GM18858 (cell line): ENCODE results near the gene WDR43.

Experiments used
- ATAC-seq: cut with Tn5 transposase; IDR thresholded peaks from one replicate; pipeline ENCODE4 v1.9.1; 2021; ENCODE audit not compliant: unreplicated experiment

WDR43 gene, protein sequence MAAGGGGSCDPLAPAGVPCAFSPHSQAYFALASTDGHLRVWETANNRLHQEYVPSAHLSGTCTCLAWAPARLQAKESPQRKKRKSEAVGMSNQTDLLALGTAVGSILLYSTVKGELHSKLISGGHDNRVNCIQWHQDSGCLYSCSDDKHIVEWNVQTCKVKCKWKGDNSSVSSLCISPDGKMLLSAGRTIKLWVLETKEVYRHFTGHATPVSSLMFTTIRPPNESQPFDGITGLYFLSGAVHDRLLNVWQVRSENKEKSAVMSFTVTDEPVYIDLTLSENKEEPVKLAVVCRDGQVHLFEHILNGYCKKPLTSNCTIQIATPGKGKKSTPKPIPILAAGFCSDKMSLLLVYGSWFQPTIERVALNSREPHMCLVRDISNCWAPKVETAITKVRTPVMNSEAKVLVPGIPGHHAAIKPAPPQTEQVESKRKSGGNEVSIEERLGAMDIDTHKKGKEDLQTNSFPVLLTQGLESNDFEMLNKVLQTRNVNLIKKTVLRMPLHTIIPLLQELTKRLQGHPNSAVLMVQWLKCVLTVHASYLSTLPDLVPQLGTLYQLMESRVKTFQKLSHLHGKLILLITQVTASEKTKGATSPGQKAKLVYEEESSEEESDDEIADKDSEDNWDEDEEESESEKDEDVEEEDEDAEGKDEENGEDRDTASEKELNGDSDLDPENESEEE

DNA sequence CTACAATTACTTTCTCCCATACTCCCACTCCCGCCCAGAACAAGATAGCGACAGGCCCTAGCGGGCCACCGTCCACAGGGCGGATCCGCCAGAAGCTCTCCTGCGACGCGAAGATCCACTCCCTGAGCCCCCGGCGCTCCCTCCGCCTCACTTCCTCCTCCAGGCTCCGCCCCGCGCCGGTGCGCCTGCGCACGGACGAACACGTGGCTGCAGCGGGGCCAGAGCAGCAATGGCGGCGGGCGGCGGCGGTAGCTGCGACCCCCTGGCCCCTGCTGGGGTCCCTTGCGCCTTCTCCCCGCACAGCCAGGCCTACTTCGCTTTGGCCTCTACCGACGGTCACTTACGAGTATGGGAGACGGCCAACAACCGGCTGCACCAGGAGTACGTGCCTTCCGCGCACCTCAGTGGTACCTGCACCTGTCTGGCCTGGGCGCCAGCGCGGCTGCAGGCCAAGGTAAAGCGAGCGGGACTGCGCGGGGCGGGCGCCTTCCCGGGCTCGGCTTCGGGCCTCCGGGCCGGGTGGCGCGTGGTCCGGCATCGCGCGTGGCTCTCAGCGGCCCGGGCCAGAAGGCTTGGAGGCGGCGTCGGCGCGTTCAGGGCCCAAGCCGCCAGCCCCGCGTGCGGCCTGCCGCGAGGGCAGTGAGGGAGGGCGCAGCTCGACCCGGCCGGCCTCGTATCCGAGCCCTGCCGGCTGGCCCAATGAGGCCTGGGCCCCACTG lies at the start of gene WDR43:
WDR43 (plus strand) TSS at position 198 of the 719 bp plus-strand sequence; CDS start at position 230, 32 bp downstream.
- ATAC-seq = peak; percentile 77

DNA sequence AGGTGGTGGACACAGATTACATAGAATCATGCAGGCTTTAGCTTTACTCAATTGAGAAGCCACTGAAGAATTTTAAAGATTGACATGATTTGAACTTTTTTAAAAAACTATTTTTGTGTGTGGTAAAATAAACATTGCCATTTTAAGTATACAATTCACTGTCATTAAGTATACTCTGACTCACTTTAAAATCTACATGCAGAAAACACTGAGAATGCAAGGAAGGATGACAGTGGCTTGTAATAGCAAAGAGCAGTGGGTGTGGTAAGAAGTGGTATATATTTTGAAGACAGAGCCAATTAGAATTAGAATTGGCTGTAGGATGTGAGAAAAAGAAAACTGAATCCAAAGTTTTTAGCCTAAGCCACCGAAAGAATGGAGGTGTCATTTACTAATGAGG lies 39.3 kb upstream of the WDR43 start:
- no peak for ATAC-seq

DNA sequence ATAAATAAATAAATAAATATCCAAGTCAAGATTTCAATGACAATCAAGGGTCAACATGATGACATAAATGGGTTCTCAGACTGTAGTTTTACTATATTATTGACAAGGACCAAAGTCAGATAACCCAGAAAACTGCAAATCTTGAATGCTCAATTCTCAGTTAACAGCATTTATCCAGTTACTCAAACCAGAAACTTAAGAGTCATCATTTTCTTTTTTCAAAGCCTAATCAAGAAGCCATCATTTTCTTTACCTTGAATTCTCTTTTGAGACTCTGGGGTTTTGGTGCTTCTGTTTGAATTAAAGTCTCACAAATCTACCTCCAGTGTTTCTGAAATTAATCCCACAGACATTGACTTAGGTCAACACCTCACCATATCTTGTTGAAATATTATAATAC lies 38.5 kb upstream of the WDR43 start:
- no peak for ATAC-seq

DNA sequence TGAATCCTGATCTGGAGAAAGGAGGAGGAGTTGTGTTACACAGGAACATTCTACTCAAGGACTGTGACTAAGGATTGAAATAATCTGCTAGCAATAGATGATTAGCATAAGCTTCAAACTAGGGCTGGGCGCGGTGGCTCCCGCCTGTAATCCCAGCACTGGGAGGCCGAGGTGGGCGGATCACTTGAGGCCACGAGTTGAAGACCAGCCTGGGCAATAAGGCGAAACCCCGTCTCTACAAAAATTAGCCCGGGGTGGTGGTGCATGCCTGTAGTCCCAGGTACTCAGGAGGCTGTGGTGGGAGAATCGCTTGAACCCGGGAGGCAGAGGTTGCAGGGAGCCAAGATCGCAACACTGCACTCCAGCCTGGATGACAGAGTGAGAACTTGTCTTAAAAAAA lies 25.9 kb upstream of the WDR43 start:
- no peak for ATAC-seq

DNA sequence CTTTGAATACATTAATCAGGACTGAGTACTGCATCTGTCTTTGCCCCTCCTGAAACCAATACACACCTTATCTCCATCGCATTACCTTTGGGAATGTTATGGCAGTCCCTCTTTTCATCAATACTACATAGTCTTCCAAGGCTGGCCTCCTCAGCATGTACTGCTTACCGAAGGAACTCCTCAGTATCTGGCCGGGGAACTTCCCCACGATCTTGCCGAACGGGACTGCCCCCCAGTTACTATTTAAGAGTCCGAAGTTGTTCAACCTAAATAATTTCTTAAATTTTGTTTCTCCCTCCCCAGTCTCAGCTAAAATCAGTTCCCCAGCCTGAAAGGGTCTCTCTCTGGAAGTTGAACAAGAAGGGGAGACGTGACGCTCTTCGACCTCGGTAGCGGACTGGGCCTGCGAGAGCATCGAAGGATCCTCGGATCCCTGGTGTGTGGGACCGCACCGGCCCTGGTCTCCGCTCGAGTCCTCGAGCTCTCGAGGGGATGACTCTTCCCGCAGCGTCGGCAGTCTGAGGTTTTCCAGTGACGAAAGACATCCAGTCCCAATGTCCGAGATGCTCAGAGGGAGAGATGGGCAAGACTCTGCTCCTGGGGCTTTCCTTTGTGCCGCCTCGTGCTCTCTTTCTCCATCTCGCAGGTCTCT lies 24.8 kb upstream of the WDR43 start:
- peak; percentile 19 for ATAC-seq

DNA sequence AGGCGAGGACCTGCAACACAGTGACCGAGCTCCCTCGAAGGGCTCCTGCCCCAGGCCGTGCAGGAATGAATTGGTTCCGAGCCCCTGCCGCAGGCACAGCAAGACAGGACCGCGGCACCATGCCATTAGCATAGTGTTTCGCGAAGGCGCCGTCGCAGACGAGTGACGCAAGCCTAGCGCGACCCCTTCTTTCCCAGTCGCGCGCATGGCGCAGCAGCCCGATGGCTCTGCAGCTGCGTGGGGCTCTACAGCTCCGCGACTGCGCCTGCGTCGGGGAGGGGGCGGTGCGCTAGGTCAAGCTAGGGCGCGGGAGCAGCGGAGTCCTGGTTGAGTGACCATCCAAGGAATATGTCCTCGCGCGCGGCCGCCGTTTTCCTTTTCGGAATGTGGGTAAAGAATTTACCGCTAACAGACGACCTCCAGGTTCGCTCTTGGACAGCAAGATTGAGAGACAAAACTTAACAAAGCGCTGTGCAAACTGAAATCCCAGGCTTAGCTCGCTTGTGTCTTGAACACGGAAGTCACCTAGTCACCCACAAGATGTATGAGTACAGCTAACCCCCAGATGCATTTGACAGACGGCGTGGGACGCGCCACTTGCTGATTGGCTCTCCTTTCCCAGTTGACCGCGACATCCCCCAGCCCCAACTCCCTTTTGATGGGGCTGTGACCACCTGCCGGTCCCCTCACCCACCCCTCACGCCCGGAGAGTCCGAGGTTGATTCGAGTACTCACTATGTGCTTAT lies 24.1 kb upstream of the WDR43 start, which contains the start of gene TRMT61B:
TRMT61B (minus strand) TSS at position 164 of the 746 bp plus-strand sequence; CDS start at position 132, 32 bp downstream.
- peak; percentile 80 for ATAC-seq

DNA sequence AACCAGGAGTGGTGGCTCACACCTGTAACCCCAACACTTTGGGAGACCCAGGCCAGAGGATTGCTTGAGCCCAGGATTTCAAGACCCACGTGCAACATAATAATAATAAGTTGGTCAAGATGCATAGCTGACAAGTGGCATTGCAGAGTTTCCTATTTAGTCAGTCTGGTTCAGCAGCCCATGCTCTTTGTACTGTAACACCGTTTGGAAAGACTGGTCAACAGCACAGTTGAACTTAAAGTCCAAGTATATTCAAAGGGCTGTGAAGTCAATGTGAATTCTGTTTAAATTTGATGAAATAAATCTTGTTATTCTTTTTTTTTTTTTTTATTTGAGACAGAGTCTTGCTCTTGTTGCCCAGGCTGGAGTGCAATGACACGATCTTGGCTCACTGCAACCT lies 22.8 kb upstream of the WDR43 start:
- ATAC-seq = no peak

DNA sequence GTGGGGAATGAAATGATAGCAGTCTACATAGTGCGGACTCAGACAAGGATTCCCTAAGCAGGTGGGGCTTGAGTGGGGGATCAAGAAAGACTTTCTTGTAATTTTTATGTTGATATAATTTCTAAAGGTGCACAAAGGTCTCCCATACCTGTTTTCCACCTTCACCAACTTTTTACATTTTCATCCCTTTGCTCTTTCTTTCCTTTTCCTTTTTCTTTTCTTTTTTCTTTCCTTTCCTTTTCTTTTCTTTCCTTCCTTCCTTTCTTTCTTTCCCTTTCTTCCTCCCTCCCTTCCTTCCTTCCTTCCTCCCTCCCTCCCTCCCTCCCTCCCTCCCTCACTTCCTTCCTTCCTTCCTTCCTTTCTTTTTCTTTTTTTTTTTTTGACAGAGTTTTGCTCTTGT lies 14.3 kb upstream of the WDR43 start:
- ATAC-seq = no peak

DNA sequence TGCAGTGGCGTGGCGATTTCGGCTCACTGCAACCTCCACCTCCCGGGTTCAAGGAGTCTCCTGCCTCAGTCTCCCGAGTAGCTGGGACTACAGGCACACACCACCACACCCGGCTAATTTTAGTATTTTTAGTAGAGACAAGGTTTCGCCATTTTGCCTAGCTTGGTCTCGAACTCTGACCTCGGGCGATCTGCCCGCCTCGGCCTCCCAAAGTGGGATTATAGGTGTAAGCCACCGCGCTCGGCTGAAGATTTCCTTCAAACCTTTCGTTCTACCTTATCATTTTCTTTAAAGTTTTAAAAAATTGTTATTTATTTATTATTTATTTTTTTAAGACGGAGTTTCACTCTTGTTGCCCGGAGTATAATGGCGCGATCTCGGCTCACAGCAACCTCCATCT lies 979 bp upstream of the WDR43 start:
- ATAC-seq = no peak

DNA sequence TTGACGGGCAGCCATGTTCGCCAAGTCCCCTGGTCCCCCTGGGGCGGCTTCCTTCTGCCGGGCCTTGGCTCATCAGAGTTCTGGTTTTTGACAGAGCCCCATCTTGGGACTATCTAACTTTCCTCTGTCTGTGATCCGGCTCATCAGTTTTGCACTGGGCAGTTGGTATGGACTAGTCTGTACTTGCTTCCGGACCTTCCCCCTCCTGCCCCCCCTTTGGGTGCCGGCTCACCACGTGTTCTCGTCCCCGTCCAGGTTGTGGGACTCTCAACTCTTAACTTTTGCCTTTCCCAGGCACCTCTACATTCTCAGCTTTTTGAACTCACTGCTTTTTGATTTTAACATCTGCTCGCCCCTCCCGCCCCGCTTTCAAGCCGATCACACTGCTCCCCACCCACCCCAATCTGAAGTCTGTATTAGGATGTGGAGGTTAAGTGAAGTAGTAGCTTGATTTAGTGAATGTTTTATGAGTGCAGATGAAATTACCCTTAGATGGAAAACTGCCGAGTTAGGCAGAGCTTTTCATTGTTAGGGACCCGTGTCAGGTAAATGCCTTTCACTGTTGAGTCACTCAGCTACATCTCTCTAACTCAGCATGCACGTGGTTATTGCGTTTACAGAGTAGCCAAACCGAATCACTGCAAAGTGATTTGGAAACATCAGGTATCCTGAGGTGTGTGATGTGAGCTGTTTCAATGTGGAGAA lies 874 bp downstream of the WDR43 start:
- ATAC-seq = peak; percentile 8

DNA sequence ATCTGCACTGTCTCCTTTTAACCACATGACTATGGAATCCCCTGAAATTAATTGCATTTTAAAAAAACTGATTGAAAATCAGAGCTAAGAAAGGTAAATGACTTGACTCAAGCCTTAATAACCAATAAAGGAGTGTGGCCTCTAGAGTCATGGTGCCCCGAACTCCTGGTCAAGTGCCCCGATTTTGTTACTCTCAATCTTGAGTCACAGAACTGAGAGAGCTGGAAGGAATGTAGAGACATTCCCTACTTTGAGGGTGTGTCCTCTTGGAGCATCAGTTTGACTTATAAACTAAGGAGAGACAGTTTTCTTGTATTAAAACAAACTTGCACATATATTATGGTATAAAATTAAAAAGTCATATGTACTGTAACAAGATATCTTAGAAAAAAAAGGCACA lies 2.4 kb downstream of the WDR43 start:
- ATAC-seq = no peak

DNA sequence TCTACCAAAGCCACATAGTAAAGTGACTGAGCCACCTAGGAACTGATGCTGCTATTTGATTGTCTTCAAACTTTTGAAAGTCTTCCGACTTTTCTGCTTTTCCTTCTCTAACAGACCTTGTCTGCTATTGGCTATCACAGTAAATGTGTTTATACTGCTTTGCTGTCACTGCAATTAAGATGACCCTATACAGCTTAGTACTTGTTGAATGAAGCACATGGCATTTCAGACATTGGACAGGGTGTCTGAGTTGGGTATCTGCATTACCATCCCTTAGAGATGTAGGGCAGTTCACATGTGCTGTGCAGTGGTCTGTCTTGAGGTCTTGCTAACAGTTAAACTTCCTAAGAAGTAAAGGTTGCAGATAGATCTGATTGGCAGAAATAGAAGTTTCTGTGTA lies 3.6 kb downstream of the WDR43 start:
- no peak for ATAC-seq

DNA sequence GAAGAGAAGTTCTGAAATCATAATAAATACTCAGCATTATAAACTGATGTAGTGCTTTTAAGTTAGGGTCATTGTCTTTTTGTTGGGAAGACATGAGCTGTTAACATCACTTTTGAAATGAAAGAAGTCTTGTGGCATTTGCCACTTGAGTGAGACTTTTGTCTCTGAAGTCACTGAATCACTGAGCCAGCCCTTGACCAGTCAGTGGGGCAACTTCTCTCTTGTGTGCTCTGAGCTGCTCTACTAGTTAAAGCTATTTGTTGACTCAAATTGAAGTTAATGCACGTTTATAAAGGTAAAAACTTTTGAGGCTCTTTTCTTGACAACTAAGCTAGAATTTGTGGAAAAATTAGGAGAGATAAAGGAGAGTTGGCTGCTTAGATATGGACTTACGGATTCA lies 6.7 kb downstream of the WDR43 start:
- no peak for ATAC-seq

DNA sequence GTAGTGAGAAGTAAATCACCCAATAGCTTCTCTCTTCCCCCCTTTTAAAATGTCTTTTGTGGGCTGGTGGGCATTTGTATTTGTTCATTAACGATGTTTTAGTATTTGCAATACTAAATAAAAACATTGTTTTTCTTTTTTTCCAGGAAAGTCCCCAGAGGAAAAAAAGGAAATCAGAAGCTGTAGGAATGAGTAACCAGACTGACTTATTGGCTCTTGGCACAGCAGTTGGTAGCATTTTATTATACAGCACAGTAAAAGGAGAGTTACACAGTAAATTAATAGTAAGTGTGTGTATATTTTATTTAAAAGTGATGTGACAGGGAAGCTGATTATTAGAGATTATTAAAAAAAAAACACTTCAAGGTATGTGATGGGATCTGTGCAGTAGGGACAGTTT lies 7.4 kb downstream of the WDR43 start:
- no peak for ATAC-seq

DNA sequence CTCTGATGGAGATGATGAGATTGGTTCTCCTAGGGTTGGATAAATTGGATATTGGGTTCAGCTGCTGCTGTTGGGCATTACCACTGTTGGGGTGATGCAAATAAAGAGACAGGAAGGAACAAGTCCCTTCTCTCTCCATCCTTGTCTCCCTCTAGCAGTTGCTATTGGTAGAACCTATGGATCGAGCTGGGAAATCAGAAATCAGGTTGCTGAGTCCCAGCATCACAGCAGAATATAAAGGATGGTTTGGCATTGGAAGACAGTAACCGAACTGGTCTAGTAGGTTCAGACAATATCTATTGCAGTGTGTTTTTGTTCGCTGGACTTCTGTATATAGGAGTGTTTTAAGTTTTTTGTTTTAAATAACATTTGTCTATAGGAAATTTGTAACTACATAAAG lies 8.1 kb downstream of the WDR43 start:
- ATAC-seq = no peak

DNA sequence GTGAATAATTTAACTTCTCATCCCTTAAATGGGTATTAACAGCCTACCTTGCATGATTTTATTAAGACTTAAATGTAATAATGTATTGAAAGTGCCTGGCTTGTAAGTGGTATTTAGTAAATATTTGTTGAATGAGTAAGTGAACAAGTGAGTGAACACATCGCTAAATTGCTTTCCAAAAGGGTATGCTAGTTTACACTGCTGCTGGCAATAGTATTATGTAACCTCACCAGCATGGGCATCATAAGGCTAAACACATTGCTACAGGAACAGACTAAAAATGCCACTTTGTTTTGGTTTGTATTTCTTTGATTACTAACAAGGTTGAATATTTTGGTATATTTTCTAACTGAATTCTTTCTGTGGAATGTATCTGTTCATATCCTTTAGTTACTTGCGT lies 9.8 kb downstream of the WDR43 start:
- no peak for ATAC-seq

DNA sequence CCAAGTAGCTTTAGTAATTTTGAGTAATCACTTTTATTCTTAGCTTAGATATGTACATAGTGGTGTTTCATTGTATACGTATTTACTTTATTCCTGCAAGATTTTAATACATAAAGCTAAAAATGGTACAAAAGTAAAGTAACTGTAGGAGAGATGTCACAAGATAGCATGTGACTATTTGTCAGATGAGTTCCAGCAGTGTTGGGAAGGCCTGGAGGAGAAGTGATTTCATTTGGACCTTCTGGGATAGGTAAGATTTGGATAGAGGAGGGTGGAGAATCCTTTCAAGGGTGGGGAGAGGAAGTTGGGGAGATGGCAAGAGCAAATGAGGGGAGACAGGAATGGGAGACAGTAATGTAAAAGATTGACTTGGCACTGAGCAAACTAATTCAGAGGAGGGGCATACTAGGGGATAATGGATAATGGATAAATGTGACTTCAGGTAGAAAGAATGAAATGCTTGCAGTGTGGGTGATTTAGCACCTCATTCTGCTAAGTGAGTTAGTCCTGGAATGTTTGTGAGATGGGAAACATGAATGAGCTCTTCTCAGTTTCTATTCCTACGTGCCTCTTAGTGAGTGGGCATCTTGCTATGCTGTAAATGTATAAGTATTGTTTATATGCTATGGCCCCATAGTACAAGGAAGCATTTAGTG lies 10.5 kb downstream of the WDR43 start:
- no peak for ATAC-seq

DNA sequence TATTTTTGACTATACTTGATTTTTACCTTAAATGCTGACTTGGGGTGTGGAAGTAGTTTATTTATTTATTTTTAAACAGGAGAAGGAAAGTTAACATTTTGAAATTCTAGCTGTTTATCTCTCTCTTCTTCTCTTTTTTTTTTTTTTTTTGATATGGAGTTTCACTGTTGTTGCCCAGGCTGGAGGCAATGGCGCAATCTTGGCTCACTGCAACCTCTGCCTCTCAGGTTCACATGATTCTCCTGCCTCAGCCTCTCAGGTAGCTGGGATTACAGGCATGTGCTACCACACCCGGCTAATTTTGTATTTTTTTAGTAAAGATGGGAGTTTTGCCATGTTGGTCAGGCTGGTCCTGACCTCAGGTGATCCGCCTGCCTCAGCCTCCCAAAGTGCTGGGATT lies 11.1 kb downstream of the WDR43 start:
- ATAC-seq = no peak

DNA sequence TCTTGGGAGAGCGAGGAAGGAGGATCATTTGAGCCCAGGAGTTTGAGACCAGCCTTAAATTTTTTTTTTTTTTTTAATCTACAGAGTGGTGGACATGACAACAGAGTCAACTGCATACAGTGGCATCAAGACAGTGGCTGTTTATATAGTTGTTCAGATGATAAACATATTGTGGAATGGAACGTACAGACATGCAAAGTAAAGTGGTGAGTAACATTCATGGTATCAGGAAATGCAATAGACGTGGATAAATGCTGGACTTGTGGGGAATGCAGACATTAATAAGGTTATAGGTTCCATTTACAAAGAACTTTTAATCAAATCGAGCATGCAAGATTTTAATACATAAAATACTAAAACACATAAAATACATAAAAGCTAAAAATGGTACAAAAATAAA lies 11.9 kb downstream of the WDR43 start:
- ATAC-seq = no peak
